ENCODE results near the gene GPS2. TPM values are rescaled to one million over a fixed set of nuclear protein-coding genes. Genes with fewer than 3 reads are reported as not detected.
A peak's percentile ranks its signal among the peaks of the same experiment; 100 is the strongest.

GPS2 gene
- total RNA-seq, 4 donors from 2014 or later: 77.4 to 123 (median 87.0) TPM

DNA sequence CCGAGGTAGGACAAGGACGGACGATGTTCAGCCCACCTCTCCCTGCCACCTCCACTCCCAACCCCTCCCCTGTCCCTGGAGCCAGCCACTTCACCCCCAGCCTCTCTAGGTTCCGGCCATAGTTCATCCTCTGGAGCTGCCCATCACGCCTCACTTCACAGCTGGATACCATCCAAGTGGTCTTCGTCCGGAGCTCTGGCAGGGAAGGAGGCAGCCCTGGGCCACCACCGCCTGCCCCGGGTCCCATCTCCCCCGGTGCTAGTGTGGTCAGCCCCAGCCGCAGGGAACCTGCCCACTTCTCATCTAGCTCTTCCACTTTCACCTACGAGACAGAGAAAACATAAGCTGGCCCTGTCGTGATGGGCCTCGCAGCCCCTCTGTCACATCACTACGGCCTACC is 6.3 kb upstream of the GPS2 start:
- Histone ChIP-seq H3K27ac (no peak overlapping the region), H3K9me3 (no peaks in the 10 kb centered on the region), H3K36me3 (peaks cover 74% of the 10 kb centered on the region), H3K4me1 (peaks cover 2% of the 10 kb centered on the region), H3K27me3 (no peaks in the 10 kb centered on the region), H3K4me3 (no peak overlapping the region)
- DNase-seq (ENCODE audit: low spot score in 2 of 2): no peak
- 90% methylated on average over 14 of the region's 15 CpGs for WGBS
- TF ChIP-seq POLR2A (IDR thresholded peaks at IDR 0.05): no peak
- TF ChIP-seq POLR2AphosphoS5 (IDR thresholded peaks at IDR 0.05): no peak

GRCh38 chr17:7318121-7318860 is 3.1 kb upstream of the GPS2 start:
- no peaks in the 10 kb centered on the region for H3K9me3 ChIP-seq

DNA sequence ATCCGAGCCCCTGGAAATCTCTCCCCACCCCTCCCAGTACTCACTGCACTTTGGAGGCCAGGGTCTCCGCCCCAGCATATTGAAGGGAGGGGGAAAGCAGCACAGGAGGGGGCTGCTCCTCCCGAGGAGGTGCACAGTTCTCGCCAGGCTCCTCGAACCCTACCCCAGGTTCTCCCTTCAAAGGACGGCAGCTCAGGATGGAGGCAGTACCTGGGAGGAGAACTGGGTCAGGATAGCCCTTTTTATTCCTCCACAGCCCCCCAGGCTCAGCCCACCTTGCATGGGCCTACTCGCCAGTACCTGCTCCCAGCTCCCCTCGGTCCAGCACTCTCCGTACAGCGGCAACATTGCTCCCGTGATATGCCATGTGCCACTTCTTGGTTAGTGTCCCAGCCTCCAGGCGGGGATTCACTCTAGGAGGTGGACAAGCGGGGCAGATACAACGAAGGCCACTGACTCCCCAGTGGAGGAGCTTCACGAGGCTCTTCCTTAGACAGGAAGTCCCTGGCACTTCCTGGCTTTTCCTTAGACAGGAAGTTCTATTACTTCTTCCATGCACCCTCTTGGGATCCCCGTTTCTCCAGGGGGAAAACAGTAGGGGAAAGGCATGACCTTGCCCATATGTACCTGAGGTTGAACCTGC is 2.1 kb upstream of the GPS2 start:
- WGBS: 90% methylated on average over 7 of the region's 16 CpGs
- Histone ChIP-seq H3K27me3 (no peaks in the 10 kb centered on the region), H3K9me3 (no peaks in the 10 kb centered on the region), H3K4me1 (peaks cover 36% of the 10 kb centered on the region), H3K4me3 (no peak overlapping the region), H3K27ac (no peak overlapping the region), H3K36me3 (peaks cover 59% of the 10 kb centered on the region)
- TF ChIP-seq, protein P1, sequence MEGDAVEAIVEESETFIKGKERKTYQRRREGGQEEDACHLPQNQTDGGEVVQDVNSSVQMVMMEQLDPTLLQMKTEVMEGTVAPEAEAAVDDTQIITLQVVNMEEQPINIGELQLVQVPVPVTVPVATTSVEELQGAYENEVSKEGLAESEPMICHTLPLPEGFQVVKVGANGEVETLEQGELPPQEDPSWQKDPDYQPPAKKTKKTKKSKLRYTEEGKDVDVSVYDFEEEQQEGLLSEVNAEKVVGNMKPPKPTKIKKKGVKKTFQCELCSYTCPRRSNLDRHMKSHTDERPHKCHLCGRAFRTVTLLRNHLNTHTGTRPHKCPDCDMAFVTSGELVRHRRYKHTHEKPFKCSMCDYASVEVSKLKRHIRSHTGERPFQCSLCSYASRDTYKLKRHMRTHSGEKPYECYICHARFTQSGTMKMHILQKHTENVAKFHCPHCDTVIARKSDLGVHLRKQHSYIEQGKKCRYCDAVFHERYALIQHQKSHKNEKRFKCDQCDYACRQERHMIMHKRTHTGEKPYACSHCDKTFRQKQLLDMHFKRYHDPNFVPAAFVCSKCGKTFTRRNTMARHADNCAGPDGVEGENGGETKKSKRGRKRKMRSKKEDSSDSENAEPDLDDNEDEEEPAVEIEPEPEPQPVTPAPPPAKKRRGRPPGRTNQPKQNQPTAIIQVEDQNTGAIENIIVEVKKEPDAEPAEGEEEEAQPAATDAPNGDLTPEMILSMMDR (IDR thresholded peaks at IDR 0.05): no peak
- TF ChIP-seq POLR2A (IDR thresholded peaks at IDR 0.05) (no peak), EP300 (IDR thresholded peaks at IDR 0.05) (no peak), POLR2AphosphoS5 (IDR thresholded peaks at IDR 0.05) (no peak)
- DNase-seq (ENCODE audit: low spot score in 2 of 2): no peak

More at GRCh38 chr17:7318121-7318860, 3.1 kb upstream of the GPS2 start:
- TF ChIP-seq EP300 (IDR thresholded peaks at IDR 0.05) (no peak), POLR2AphosphoS5 (IDR thresholded peaks at IDR 0.05) (no peak), POLR2A (IDR thresholded peaks at IDR 0.05) (no peak)
- TF ChIP-seq, protein P1 (IDR thresholded peaks at IDR 0.05): no peak
- H3K4me1 ChIP-seq: peaks cover 29% of the 10 kb centered on the region
- H3K36me3 ChIP-seq: peaks cover 59% of the 10 kb centered on the region
- no peaks in the 10 kb centered on the region for H3K27me3 ChIP-seq
- H3K27ac ChIP-seq: no peak overlapping the region
- WGBS: 91% methylated on average over 10 of the region's 13 CpGs
- H3K4me3 ChIP-seq: no peak overlapping the region
- no peak for DNase-seq (ENCODE audit: low spot score in 2 of 2)

GRCh38 chr17:7315570-7316235 is 543 bp upstream of the GPS2 start:
- Histone ChIP-seq H3K4me3 (peak overlapping the region; percentile 97), H3K27me3 (no peaks in the 10 kb centered on the region), H3K4me1 (peaks cover 46% of the 10 kb centered on the region), H3K36me3 (peaks cover 59% of the 10 kb centered on the region), H3K27ac (peak overlapping the region; percentile 98), H3K9me3 (no peaks in the 10 kb centered on the region)
- DNase-seq (ENCODE audit: low spot score in 2 of 2): no peak
- TF ChIP-seq POLR2AphosphoS5 (IDR thresholded peaks at IDR 0.05) (peak in 1 of 3 donors; percentile 6), EP300 (IDR thresholded peaks at IDR 0.05) (no peak), POLR2A (IDR thresholded peaks at IDR 0.05) (no peak)
- TF ChIP-seq, protein P1 (IDR thresholded peaks at IDR 0.05): no peak
- WGBS: 23% methylated on average over 24 of the region's 30 CpGs

GRCh38 chr17:7313890-7314718 is 1.1 kb downstream of the GPS2 start:
- 45% methylated on average over 9 of the region's 9 CpGs for WGBS
- H3K9me3 ChIP-seq: no peaks in the 10 kb centered on the region
- peaks cover 62% of the 10 kb centered on the region for H3K4me1 ChIP-seq
- H3K27ac ChIP-seq: peak overlapping the region; percentile 98
- TF ChIP-seq, protein P1 (IDR thresholded peaks at IDR 0.05): no peak
- TF ChIP-seq EP300 (IDR thresholded peaks at IDR 0.05): no peak
- no peak for TF ChIP-seq POLR2A (IDR thresholded peaks at IDR 0.05)
- no peak for TF ChIP-seq POLR2AphosphoS5 (IDR thresholded peaks at IDR 0.05)
- H3K4me3 ChIP-seq: peak overlapping the region; percentile 97
- DNase-seq (ENCODE audit: low spot score in 2 of 2): no peak
- H3K36me3 ChIP-seq: peaks cover 69% of the 10 kb centered on the region
- H3K27me3 ChIP-seq: no peaks in the 10 kb centered on the region
